B cell (primary cell): Measurements from ENCODE around the gene SBK2. TPM values are rescaled to one million over a fixed set of nuclear protein-coding genes. Genes with fewer than 3 reads are reported as not detected.

ENCODE experiments used
- ATAC-seq: fragments of 200-7000 bp; cut with Tn5 transposase; one replicate; pipeline ENCODE4 v1.10.0; 2021; ENCODE audit warnings: low read depth, mild to moderate bottlenecking, moderate number of reproducible peaks, moderate library complexity
- CTCF ChIA-PET: fragments of 350-600 bp; sonication (Branson Sonifier 250); formaldehyde crosslinking; loops from one replicate; lab custom pipeline; 2021; ENCODE audit warnings: antibody characterized with exemption, inconsistent platforms; lab: Charles Lee
- POLR2A ChIA-PET: fragments of 350-600 bp; sonication (Branson Sonifier 250); formaldehyde crosslinking; loops from one replicate; lab custom pipeline; 2021; ENCODE audit warnings: antibody characterized with exemption; lab: Charles Lee
- DNase-seq: peaks from one replicate; pipeline ENCODE4 v3.0.0; 2013
- H2AFZ ChIP-seq: 2 replicates; pipeline ENCODE4 v1.6.1; 2012; ENCODE audit warnings: mild to moderate bottlenecking, low read depth, low read length; ENCODE audit not compliant: insufficient read depth, poor library complexity, severe bottlenecking
- H3K27ac ChIP-seq, 2 donors: 1 replicate in 1 of 2; 2 replicates in 1 of 2; pipeline ENCODE4 v1.5.1; 2012 to 2013; ENCODE audit warnings: low read length in 2 of 2, mild to moderate bottlenecking in 2 of 2, moderate library complexity in 1 of 2
- H3K27me3 ChIP-seq, 4 experiments: fragments of 200-600 bp in 1 of 4; sonication (generic) in 1 of 4; replicated peaks in 1 of 4; 1 replicate in 2 of 4; 2 replicates in 2 of 4; pipeline versions ENCODE4 v1.6.1 to v1.7.0; 2013 to 2016; ENCODE audit warnings: low read length in 3 of 4, mild to moderate bottlenecking in 2 of 4, mixed read lengths in 1 of 4, moderate library complexity in 1 of 4; ENCODE audit not compliant: insufficient read depth in 4 of 4, control insufficient read depth in 3 of 4; ENCODE audit errors: control extremely low read depth in 1 of 4
- H3K36me3 ChIP-seq, 2 experiments: replicated peaks in 1 of 2; 1 replicate in 1 of 2; 2 replicates in 1 of 2; pipeline versions ENCODE4 v1.6.1 to v1.7.1; 2013; ENCODE audit warnings: low read length in 1 of 2; ENCODE audit not compliant: insufficient read depth in 2 of 2, control insufficient read depth in 1 of 2; ENCODE audit errors: control extremely low read depth in 1 of 2, extremely low read depth in 1 of 2
- H3K4me1 ChIP-seq, 2 donors: fragments of 200-600 bp in 1 of 2; sonication (generic) in 1 of 2; 1 replicate in 1 of 2; 2 replicates in 1 of 2; pipeline versions ENCODE4 v1.5.1 to v1.6.1; 2013 to 2017; ENCODE audit warnings: low read length in 2 of 2; ENCODE audit not compliant: control insufficient read depth in 2 of 2, insufficient read depth in 2 of 2
- H3K4me2 ChIP-seq: replicated peaks from 2 replicates; pipeline ENCODE3; 2012; ENCODE audit warnings: mild to moderate bottlenecking, low read depth, low read length; ENCODE audit not compliant: poor library complexity, severe bottlenecking
- H3K4me3 ChIP-seq, 5 experiments: fragments of 200-600 bp in 1 of 5; sonication (generic) in 1 of 5; 1 replicate in 3 of 5; 2 replicates in 2 of 5; pipeline versions ENCODE4 v1.5.1 to v1.7.0; 2011 to 2016; ENCODE audit warnings: low read length in 4 of 5, mild to moderate bottlenecking in 4 of 5, low read depth in 2 of 5, control low read depth in 1 of 5, moderate library complexity in 1 of 5; ENCODE audit not compliant: insufficient read depth in 1 of 5; ENCODE audit errors: control extremely low read depth in 1 of 5, extremely low read depth in 1 of 5
- H3K79me2 ChIP-seq: fragments of 200-600 bp; sonication (generic); one replicate; pipeline ENCODE4 v1.6.0; 2016; ENCODE audit warnings: low read length; ENCODE audit not compliant: control insufficient read depth, insufficient read depth
- H3K9ac ChIP-seq: fragments of 200-600 bp; sonication (generic); 2 replicates; pipeline ENCODE4 v1.6.1; 2017; ENCODE audit warnings: mild to moderate bottlenecking, low read length, moderate library complexity
- H3K9me3 ChIP-seq, 3 donors: one replicate each; pipeline versions ENCODE4 v1.6.1 to v1.7.1; 2013; ENCODE audit warnings: low read length in 2 of 3; ENCODE audit not compliant: control insufficient read depth in 2 of 3, insufficient read depth in 1 of 3; ENCODE audit errors: control extremely low read depth in 1 of 3
- H4K20me1 ChIP-seq: 2 replicates; pipeline ENCODE4 v1.6.0; 2012; ENCODE audit warnings: mild to moderate bottlenecking, low read length; ENCODE audit not compliant: insufficient read depth, control insufficient read depth, poor library complexity, severe bottlenecking
- H3K27ac Mint-ChIP-seq: one replicate; pipeline ENCODE4 v1.8.0; 2021; ENCODE audit warnings: mixed read lengths
- H3K27me3 Mint-ChIP-seq: one replicate; pipeline ENCODE4 v1.8.0; 2021; ENCODE audit warnings: mixed read lengths
- H3K4me1 Mint-ChIP-seq: one replicate; pipeline ENCODE4 v1.8.0; 2021; ENCODE audit warnings: mixed read lengths
- H3K4me3 Mint-ChIP-seq: one replicate; pipeline ENCODE4 v1.8.0; 2021; ENCODE audit warnings: mixed read lengths
- H3K9me3 Mint-ChIP-seq: one replicate; pipeline ENCODE4 v1.8.0; 2022; ENCODE audit warnings: mixed read lengths; ENCODE audit not compliant: insufficient read depth
- CTCF ChIP-seq: fragments of 200-600 bp; IDR thresholded peaks from one replicate; pipeline ENCODE4 v1.8.0; 2022; ENCODE audit warnings: antibody characterized with exemption, mild to moderate bottlenecking
- EZH2 ChIP-seq: IDR thresholded peaks from 2 replicates; pipeline ENCODE4 v1.6.1; 2012; ENCODE audit warnings: borderline replicate concordance, low read depth, mild to moderate bottlenecking, moderate library complexity, low read length; ENCODE audit not compliant: insufficient read depth, poor library complexity, severe bottlenecking
- WGBS: methylation state at CpG from one replicate; pipeline ENCODE4 v1.1.5; 2013; ENCODE audit warnings: missing lambda C conversion rate; ENCODE audit not compliant: insufficient coverage; 5-methylcytosine and 5-hydroxymethylcytosine counted together
- intact Hi-C: fragments of 100-400 bp; cut with micrococcal nuclease; formaldehyde crosslinking; loops from one replicate; pipeline ENCODE4 v1.10.0; 2022
- polyA plus RNA-seq: library from polyadenylated mRNA; depleted of rRNA; stranded (reverse); fragments of >200 nt; gene quantifications from 2 replicates; pipeline ENCODE4 v1.2.3, GENCODE V29; 2012
- total RNA-seq, 2 donors: library from RNA; stranded (reverse); fragments of 120-200 nt in 1 of 2; gene quantifications; 1 replicate in 1 of 2; 2 replicates in 1 of 2; pipeline versions ENCODE4 v1.2.3 to v1.2.4, GENCODE V29; 2013 to 2022

The SBK2 gene
- total and polyA plus RNA-seq, 2 donors (not counting 1 experiment from before 2014, with no cell fraction given) = not detected

- ChIA-PET CTCF (no interaction called here), POLR2A (no interaction called here)
- ATAC-seq (no peak), DNase-seq (no peak)
- H3K27ac Mint-ChIP-seq = no peak overlapping the region
- 98% methylated on average over 48 of the region's 52 CpGs for WGBS
- no peak overlapping the region for H3K9ac ChIP-seq
- no peaks in the 10 kb centered on the region for H3K9me3 ChIP-seq
- peaks cover 34% of the 10 kb centered on the region for H3K79me2 ChIP-seq
- H3K27me3 Mint-ChIP-seq = no peaks in the 10 kb centered on the region
- H3K27me3 ChIP-seq = no peaks in the 10 kb centered on the region
- no peak overlapping the region for H3K4me3 Mint-ChIP-seq
- H3K36me3 ChIP-seq = peaks cover 0 to 2% of the 10 kb centered on the region in 2 experiments
- H3K9me3 Mint-ChIP-seq = no peaks in the 10 kb centered on the region
- H3K4me3 ChIP-seq = no peak overlapping the region
- H3K4me1 Mint-ChIP-seq = peaks cover 39% of the 10 kb centered on the region
- peaks cover 20 to 36% of the 10 kb centered on the region in 2 donors for H3K4me1 ChIP-seq
- TF ChIP-seq EZH2 = no peak
- no peak for TF ChIP-seq CTCF
- no peak overlapping the region for H2AFZ ChIP-seq
- H3K27ac ChIP-seq = no peak overlapping the region
- H3K4me2 ChIP-seq = no peak overlapping the region
- intact Hi-C loops = no loop called here
- peaks cover 40% of the 10 kb centered on the region for H4K20me1 ChIP-seq
Observed at GRCh38 chr19:55481148-55481793, 55.7 kb downstream of the SBK2 start.

DNA sequence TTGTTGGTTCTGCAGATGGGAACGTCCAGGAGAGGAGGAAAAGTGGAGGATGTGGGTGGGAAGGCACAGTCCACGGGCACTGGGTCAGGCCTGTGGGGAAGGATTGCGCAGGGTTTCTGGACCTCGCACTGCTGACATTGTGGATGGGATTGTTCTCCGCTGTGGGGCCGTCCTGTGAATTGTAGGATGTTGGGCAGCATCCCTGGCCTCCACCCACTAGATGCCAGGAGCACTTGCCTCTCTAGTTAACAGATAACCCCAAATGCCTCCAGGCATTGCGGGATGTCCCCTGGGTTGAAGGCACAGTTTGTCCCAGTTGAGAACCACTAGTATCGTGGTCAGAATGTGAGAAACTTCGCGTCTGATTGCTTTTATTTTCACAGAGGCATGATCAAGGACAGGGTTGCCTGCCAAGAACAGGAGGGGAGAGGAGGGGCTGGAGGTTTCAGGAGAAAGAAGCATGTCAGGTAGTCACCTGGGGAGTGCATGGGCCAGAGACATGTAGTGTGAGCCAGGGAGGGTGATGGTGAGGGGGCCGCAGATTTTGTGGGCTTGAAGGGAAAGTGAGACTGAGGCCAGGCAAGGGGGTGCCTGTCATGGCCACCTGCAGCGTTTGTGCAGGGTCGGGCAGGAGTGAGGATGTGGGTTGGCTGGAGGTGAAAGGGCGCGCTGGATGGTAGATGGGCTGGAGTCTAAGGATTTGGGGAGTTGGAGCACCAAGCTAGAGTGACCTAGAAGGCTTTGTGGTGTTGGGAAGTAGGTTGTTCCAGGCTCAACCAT, 57.3 kb downstream of the SBK2 start:
- peaks cover 38% of the 10 kb centered on the region for H3K4me1 Mint-ChIP-seq
- Histone ChIP-seq H3K4me3 (no peak overlapping the region), H3K27me3 (no peaks in the 10 kb centered on the region), H3K36me3 (peaks cover 0 to 2% of the 10 kb centered on the region in 2 experiments), H3K4me2 (no peak overlapping the region), H3K9ac (no peak overlapping the region), H4K20me1 (peaks cover 39% of the 10 kb centered on the region), H3K27ac (no peak overlapping the region), H3K9me3 (no peaks in the 10 kb centered on the region), H2AFZ (no peak overlapping the region), H3K4me1 (peaks cover 25 to 34% of the 10 kb centered on the region in 2 donors), H3K79me2 (peaks cover 34% of the 10 kb centered on the region)
- intact Hi-C loops = no loop called here
- no peak for TF ChIP-seq CTCF
- no peak for TF ChIP-seq EZH2
- ATAC-seq (no peak), DNase-seq (no peak)
- no peaks in the 10 kb centered on the region for H3K27me3 Mint-ChIP-seq
- H3K9me3 Mint-ChIP-seq = no peaks in the 10 kb centered on the region
- H3K4me3 Mint-ChIP-seq = peak overlapping the region; percentile 18
- 72% methylated on average over 13 of the region's 15 CpGs for WGBS
- H3K27ac Mint-ChIP-seq = peak overlapping the region; percentile 47
- ChIA-PET POLR2A (no interaction called here), CTCF (interaction anchor here (0.7 to 2.2 kb wide), 3 partner anchors 12 to 24 kb away, joined by 3 to 9 read pairs (median 7); no protein-coding TSS in a partner anchor)
